CD14-positive monocyte (primary cell): ENCODE measurements around the gene TMEM200B. TPM values are rescaled to one million over a fixed set of nuclear protein-coding genes. Genes with fewer than 3 reads are reported as not detected.
A peak's percentile ranks its signal among the peaks of the same experiment; 100 is the strongest.

Experiments
- DNase-seq, 3 donors: peaks; one replicate each; pipeline ENCODE4 v3.0.0-alpha.2; 2011 to 2022
- H2AFZ ChIP-seq: 2 replicates; pipeline ENCODE4 v1.6.0; 2012; ENCODE audit warnings: mild to moderate bottlenecking, low read depth, low read length, inconsistent platforms; ENCODE audit not compliant: insufficient read depth, poor library complexity, severe bottlenecking
- H3K27ac ChIP-seq, 2 donors: 1 replicate in 1 of 2; 2 replicates in 1 of 2; pipeline ENCODE4 v1.5.1; 2012 to 2013; ENCODE audit warnings: low read length in 2 of 2, control low read depth in 1 of 2, inconsistent platforms in 1 of 2, low read depth in 1 of 2, mild to moderate bottlenecking in 1 of 2
- H3K27me3 ChIP-seq, 2 donors: one replicate each; pipeline versions ENCODE4 v1.6.0 to v1.6.1; 2011 to 2013; ENCODE audit warnings: low read length in 2 of 2; ENCODE audit not compliant: control insufficient read depth in 2 of 2, insufficient read depth in 2 of 2
- H3K36me3 ChIP-seq, 2 donors: replicated peaks in 1 of 2; 1 replicate in 1 of 2; 2 replicates in 1 of 2; pipeline versions ENCODE4 v1.5.1 to v1.6.1; 2012 to 2013; ENCODE audit warnings: low read length in 2 of 2, control low read depth in 1 of 2, inconsistent platforms in 1 of 2, mild to moderate bottlenecking in 1 of 2; ENCODE audit not compliant: insufficient read depth in 2 of 2, control insufficient read depth in 1 of 2
- H3K4me1 ChIP-seq, 2 donors: 1 replicate in 1 of 2; 2 replicates in 1 of 2; pipeline versions ENCODE4 v1.5.1 to v1.6.1; 2012 to 2013; ENCODE audit warnings: low read length in 2 of 2, control low read depth in 1 of 2, inconsistent platforms in 1 of 2, mild to moderate bottlenecking in 1 of 2, moderate library complexity in 1 of 2; ENCODE audit not compliant: insufficient read depth in 2 of 2, control insufficient read depth in 1 of 2
- H3K4me2 ChIP-seq: replicated peaks from 2 replicates; pipeline ENCODE3; 2012; ENCODE audit warnings: low read length, moderate library complexity, mild to moderate bottlenecking; ENCODE audit not compliant: poor library complexity, severe bottlenecking; ENCODE audit errors: extremely low read depth
- H3K4me3 ChIP-seq, 3 experiments: fragments of 200-600 bp in 1 of 3; sonication (generic) in 1 of 3; replicated peaks in 1 of 3; 1 replicate in 2 of 3; 2 replicates in 1 of 3; pipeline ENCODE4 v1.5.1; 2011 to 2013; ENCODE audit warnings: low read length in 3 of 3, mild to moderate bottlenecking in 3 of 3, control low read depth in 2 of 3, low read depth in 2 of 3, inconsistent platforms in 1 of 3, moderate library complexity in 1 of 3
- H3K79me2 ChIP-seq: 2 replicates; pipeline ENCODE4 v1.6.0; 2012; ENCODE audit warnings: mild to moderate bottlenecking, control low read depth, inconsistent platforms, low read length, moderate library complexity; ENCODE audit not compliant: insufficient read depth
- H3K9ac ChIP-seq: 2 replicates; pipeline ENCODE4 v1.6.0; 2017; ENCODE audit warnings: low read length, mild to moderate bottlenecking; ENCODE audit not compliant: insufficient read depth, poor library complexity, severe bottlenecking
- H3K9me3 ChIP-seq, 2 donors: replicated peaks in 1 of 2; 1 replicate in 1 of 2; 2 replicates in 1 of 2; pipeline versions ENCODE4 v1.5.1 to v1.6.1; 2012 to 2013; ENCODE audit warnings: low read length in 2 of 2, control low read depth in 1 of 2; ENCODE audit not compliant: control insufficient read depth in 1 of 2, insufficient read depth in 1 of 2
- H4K20me1 ChIP-seq: 2 replicates; pipeline ENCODE4 v1.6.0; 2012; ENCODE audit warnings: mild to moderate bottlenecking, low read length, control low read depth, moderate library complexity; ENCODE audit not compliant: insufficient read depth
- H3K27ac Mint-ChIP-seq, 7 donors: one replicate each; pipeline ENCODE4 v1.8.0; 2020; ENCODE audit warnings: mild to moderate bottlenecking in 7 of 7, mixed read lengths in 7 of 7, moderate library complexity in 6 of 7, inconsistent platforms in 2 of 7
- H3K27me3 Mint-ChIP-seq, 3 donors: one replicate each; pipeline ENCODE4 v1.8.0; 2021 to 2022; ENCODE audit warnings: low read depth in 3 of 3, mild to moderate bottlenecking in 3 of 3, mixed read lengths in 3 of 3, moderate library complexity in 3 of 3, inconsistent platforms in 1 of 3
- H3K36me3 Mint-ChIP-seq, 2 donors: one replicate each; pipeline ENCODE4 v1.8.0; 2020; ENCODE audit warnings: mixed read lengths in 2 of 2, inconsistent platforms in 1 of 2, mild to moderate bottlenecking in 1 of 2
- H3K4me1 Mint-ChIP-seq: one replicate; pipeline ENCODE4 v1.8.0; 2020; ENCODE audit warnings: mild to moderate bottlenecking, mixed read lengths
- H3K4me3 Mint-ChIP-seq, 2 donors: one replicate each; pipeline ENCODE4 v1.8.0; 2020; ENCODE audit warnings: mild to moderate bottlenecking in 2 of 2, mixed read lengths in 2 of 2, moderate library complexity in 1 of 2
- H3K9me3 Mint-ChIP-seq, 7 donors: one replicate each; pipeline ENCODE4 v1.8.0; 2020 to 2022; ENCODE audit warnings: mixed read lengths in 7 of 7, mild to moderate bottlenecking in 6 of 7, moderate library complexity in 6 of 7, inconsistent platforms in 2 of 7
- WGBS: methylation state at CpG from one replicate; pipeline ENCODE4 v1.1.5; 2013; ENCODE audit warnings: missing lambda C conversion rate; ENCODE audit not compliant: insufficient coverage; 5-methylcytosine and 5-hydroxymethylcytosine counted together
- intact Hi-C, 2 donors: fragments of 100-400 bp; cut with micrococcal nuclease; formaldehyde crosslinking; loops; one replicate each; pipeline versions ENCODE4 v1.15.0 to v1.15.1; 2023
- polyA plus RNA-seq, 3 donors: library from polyadenylated mRNA; depleted of rRNA in 1 of 3; unstranded in 2 of 3; stranded (reverse) in 1 of 3; fragments of 300-500 nt in 2 of 3; fragments of >200 nt in 1 of 3; fragmentation: Illumina TruSeq in 2 of 3; gene quantifications; 1 replicate in 2 of 3; 2 replicates in 1 of 3; pipeline ENCODE4 v1.2.3, GENCODE V29; 2012 to 2021
- TF ChIP-seq, protein P1 (sequence below): fragments of 200-600 bp; IDR thresholded peaks from one replicate; pipeline ENCODE4 v1.8.0; 2022; ENCODE audit warnings: antibody characterized with exemption, mild to moderate bottlenecking

Gene TMEM200B
- polyA plus RNA-seq, 3 donors = not detected

DNA sequence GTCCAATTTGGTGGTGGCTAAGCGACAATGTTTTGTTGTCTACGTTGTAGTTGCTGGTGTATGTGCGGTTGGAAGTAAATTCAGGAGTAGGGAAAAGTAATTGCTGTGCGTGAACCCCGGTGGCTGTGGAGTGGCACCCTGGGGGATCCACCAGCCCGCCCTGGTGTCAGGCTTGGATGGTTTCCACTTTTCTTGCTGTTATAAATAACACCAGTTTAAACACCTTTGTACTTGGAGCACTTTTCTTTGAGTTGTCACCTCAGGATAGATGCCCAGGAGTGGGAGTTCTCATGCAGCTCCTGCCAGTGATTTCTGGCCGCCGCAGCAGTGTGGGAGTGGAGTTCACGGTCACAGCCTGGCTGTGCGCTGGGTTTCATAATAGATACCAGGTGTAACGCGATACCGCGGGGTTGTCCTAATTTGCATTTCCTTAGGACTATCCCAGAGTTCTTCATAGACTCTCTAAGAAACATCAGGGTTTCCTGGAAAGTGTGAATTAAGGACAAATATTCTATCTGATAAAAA, 12.8 kb upstream of the TMEM200B start:
- Histone ChIP-seq H3K27me3 (peaks cover 0 to 3% of the 10 kb centered on the region in 2 donors), H3K4me3 (no peak overlapping the region), H3K9ac (no peak overlapping the region), H3K27ac (no peak overlapping the region), H3K36me3 (no peaks in the 10 kb centered on the region), H3K4me1 (peaks cover 0 to 5% of the 10 kb centered on the region in 2 donors), H3K9me3 (no peaks in the 10 kb centered on the region), H4K20me1 (no peaks in the 10 kb centered on the region), H3K79me2 (no peaks in the 10 kb centered on the region), H2AFZ (no peak overlapping the region), H3K4me2 (no peak overlapping the region)
- Mint-ChIP-seq H3K4me3 (no peak overlapping the region), H3K36me3 (no peaks in the 10 kb centered on the region), H3K27me3 (peaks cover 20 to 47% (median 33%) of the 10 kb centered on the region in 3 donors), H3K27ac (no peak overlapping the region), H3K9me3 (peaks cover 0 to 16% (median 2%) of the 10 kb centered on the region in 7 donors), H3K4me1 (peaks cover 6% of the 10 kb centered on the region)
- intact Hi-C loops = no loop called here
- WGBS = 96% methylated on average over 5 of the region's 14 CpGs
- TF ChIP-seq, protein P1, sequence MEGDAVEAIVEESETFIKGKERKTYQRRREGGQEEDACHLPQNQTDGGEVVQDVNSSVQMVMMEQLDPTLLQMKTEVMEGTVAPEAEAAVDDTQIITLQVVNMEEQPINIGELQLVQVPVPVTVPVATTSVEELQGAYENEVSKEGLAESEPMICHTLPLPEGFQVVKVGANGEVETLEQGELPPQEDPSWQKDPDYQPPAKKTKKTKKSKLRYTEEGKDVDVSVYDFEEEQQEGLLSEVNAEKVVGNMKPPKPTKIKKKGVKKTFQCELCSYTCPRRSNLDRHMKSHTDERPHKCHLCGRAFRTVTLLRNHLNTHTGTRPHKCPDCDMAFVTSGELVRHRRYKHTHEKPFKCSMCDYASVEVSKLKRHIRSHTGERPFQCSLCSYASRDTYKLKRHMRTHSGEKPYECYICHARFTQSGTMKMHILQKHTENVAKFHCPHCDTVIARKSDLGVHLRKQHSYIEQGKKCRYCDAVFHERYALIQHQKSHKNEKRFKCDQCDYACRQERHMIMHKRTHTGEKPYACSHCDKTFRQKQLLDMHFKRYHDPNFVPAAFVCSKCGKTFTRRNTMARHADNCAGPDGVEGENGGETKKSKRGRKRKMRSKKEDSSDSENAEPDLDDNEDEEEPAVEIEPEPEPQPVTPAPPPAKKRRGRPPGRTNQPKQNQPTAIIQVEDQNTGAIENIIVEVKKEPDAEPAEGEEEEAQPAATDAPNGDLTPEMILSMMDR = no peak
- no peak for DNase-seq

DNA sequence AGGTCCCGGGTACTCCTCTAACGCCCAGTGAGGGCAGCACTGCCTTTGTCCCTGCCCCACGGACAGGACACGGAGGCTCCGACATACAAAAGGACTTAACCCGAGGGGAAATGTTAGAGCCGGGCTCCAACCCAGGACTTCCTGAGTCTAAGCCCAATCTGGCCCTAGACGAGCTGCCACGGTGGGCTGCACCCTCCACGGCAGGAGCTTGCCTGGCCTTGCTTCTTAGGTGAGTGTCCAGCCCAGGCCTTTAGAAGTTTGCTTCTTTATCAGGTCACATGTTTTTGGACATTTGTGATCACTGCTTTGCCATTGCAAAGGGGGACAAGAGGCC, 11.0 kb upstream of the TMEM200B start:
- H3K9ac ChIP-seq = no peak overlapping the region
- H3K9me3 ChIP-seq = no peaks in the 10 kb centered on the region
- peak overlapping the region; percentile 40 for H3K4me2 ChIP-seq
- H3K27ac Mint-ChIP-seq = no peak overlapping the region
- H3K4me1 ChIP-seq = peaks cover 0 to 5% of the 10 kb centered on the region in 2 donors
- H4K20me1 ChIP-seq = no peaks in the 10 kb centered on the region
- H3K27me3 ChIP-seq = peaks cover 0 to 3% of the 10 kb centered on the region in 2 donors
- intact Hi-C loops = no loop called here
- WGBS = 59% methylated on average over 10 of the region's 10 CpGs
- no peaks in the 10 kb centered on the region for H3K36me3 Mint-ChIP-seq
- DNase-seq = no peak
- no peaks in the 10 kb centered on the region for H3K36me3 ChIP-seq
- TF ChIP-seq, protein P1 = no peak
- H3K4me1 Mint-ChIP-seq = peaks cover 6% of the 10 kb centered on the region
- H3K4me3 Mint-ChIP-seq = peak overlapping the region in 1 of 2 donors; percentile 80
- no peaks in the 10 kb centered on the region for H3K79me2 ChIP-seq
- peak overlapping the region in 1 of 3 experiments; percentile 46 for H3K4me3 ChIP-seq
- peaks cover 0 to 11% (median 0%) of the 10 kb centered on the region in 7 donors for H3K9me3 Mint-ChIP-seq
- H3K27me3 Mint-ChIP-seq = peaks cover 20 to 56% (median 33%) of the 10 kb centered on the region in 3 donors
- H2AFZ ChIP-seq = peak overlapping the region; percentile 29
- no peak overlapping the region for H3K27ac ChIP-seq
